ENCODE results near the gene RAPH1.

Gene RAPH1

GRCh38 chr2:203352604-203353255 is 182.4 kb downstream of the RAPH1 start:
- no peak overlapping the region for H3K27ac ChIP-seq
- ChIA-PET CTCF (no interaction called here), POLR2A (ENCODE audit: low non-redundant PET) (no interaction called here)
- no peak for TF ChIP-seq CTCF (conservative IDR thresholded peaks at IDR 0.05; ENCODE audit: low read depth)
- no peak for DNase-seq (ENCODE audit: low spot score)

GRCh38 chr2:203347375-203347774 is 187.7 kb downstream of the RAPH1 start:
- DNase-seq (ENCODE audit: low spot score), result no peak
- ChIA-PET POLR2A (ENCODE audit: low non-redundant PET) (no interaction called here), CTCF (no interaction called here)
- TF ChIP-seq CTCF (conservative IDR thresholded peaks at IDR 0.05; ENCODE audit: low read depth), result no peak
- no peak overlapping the region for H3K27ac ChIP-seq

- no peak for DNase-seq (ENCODE audit: low spot score)
- POLR2A ChIA-PET (ENCODE audit: low non-redundant PET), result no interaction called here
- no peak overlapping the region for H3K27ac ChIP-seq
- TF ChIP-seq CTCF (conservative IDR thresholded peaks at IDR 0.05; ENCODE audit: low read depth), result no peak
- CTCF ChIA-PET, result no interaction called here
Measured at GRCh38 chr2:203346612-203347011, 188.5 kb downstream of the RAPH1 start.

GRCh38 chr2:203344667-203345066 is 190.4 kb downstream of the RAPH1 start:
- no peak for DNase-seq (ENCODE audit: low spot score)
- no peak overlapping the region for H3K27ac ChIP-seq
- POLR2A ChIA-PET (ENCODE audit: low non-redundant PET), result interaction anchor here (0.6 kb wide), 1 partner anchor 593 kb away, joined by 10 read pairs; no protein-coding TSS in a partner anchor
- CTCF ChIA-PET, result no interaction called here
- TF ChIP-seq CTCF (conservative IDR thresholded peaks at IDR 0.05; ENCODE audit: low read depth), result no peak

All from RWPE1 (cell line).